Liver (tissue), 9 donors: Measurements from ENCODE around the gene NTM. TPM values are rescaled to one million over a fixed set of nuclear protein-coding genes. Genes with fewer than 3 reads are reported as not detected.

Experiments
- DNase-seq: peaks from one replicate; pipeline ENCODE4 v3.0.0-alpha.2; 2017; ENCODE audit warnings: low spot score
- H3K27ac ChIP-seq, 2 donors: one replicate each; pipeline ENCODE4 v1.7.0; 2013; ENCODE audit warnings: inconsistent platforms in 2 of 2, low read length in 2 of 2, control low read depth in 1 of 2, low read depth in 1 of 2, mild to moderate bottlenecking in 1 of 2
- H3K27me3 ChIP-seq, 4 donors: one replicate each; pipeline versions ENCODE4 v1.6.1 to v1.7.0; 2013; ENCODE audit warnings: low read length in 3 of 4, inconsistent platforms in 1 of 4, mild to moderate bottlenecking in 1 of 4, moderate library complexity in 1 of 4; ENCODE audit not compliant: control insufficient read depth in 4 of 4, insufficient read depth in 4 of 4
- H3K36me3 ChIP-seq, 4 donors: one replicate each; pipeline versions ENCODE4 v1.6.1 to v1.7.0; 2013; ENCODE audit warnings: low read length in 3 of 4, mild to moderate bottlenecking in 3 of 4, low read depth in 1 of 4, moderate library complexity in 1 of 4; ENCODE audit not compliant: control insufficient read depth in 4 of 4, insufficient read depth in 3 of 4
- H3K4me1 ChIP-seq, 4 donors: one replicate each; pipeline versions ENCODE4 v1.6.1 to v1.7.0; 2013; ENCODE audit warnings: low read length in 3 of 4, mild to moderate bottlenecking in 3 of 4, moderate library complexity in 1 of 4; ENCODE audit not compliant: control insufficient read depth in 4 of 4, insufficient read depth in 4 of 4
- H3K4me3 ChIP-seq, 3 donors: one replicate each; pipeline versions ENCODE4 v1.6.1 to v1.7.0; 2013; ENCODE audit warnings: low read length in 3 of 3, control low read depth in 1 of 3, low read depth in 1 of 3, mild to moderate bottlenecking in 1 of 3
- H3K9ac ChIP-seq, 2 donors: one replicate each; pipeline ENCODE4 v1.7.0; 2013; ENCODE audit warnings: low read length in 2 of 2, mild to moderate bottlenecking in 2 of 2, moderate library complexity in 2 of 2, control low read depth in 1 of 2, low read depth in 1 of 2
- H3K9me3 ChIP-seq, 4 donors: one replicate each; pipeline versions ENCODE4 v1.6.1 to v1.7.0; 2013; ENCODE audit warnings: low read length in 3 of 4; ENCODE audit not compliant: control insufficient read depth in 4 of 4
- ATF3 ChIP-seq: IDR thresholded peaks from 2 replicates; pipeline ENCODE4 v1.6.1; 2016; ENCODE audit warnings: antibody characterized with exemption
- CTCF ChIP-seq: fragments of 150-350 bp; IDR thresholded peaks from 2 replicates; pipeline ENCODE4 v1.5.1; 2017; ENCODE audit warnings: improper control_type of control experiment, low read depth, low read length; ENCODE audit not compliant: missing input control
- FOXA1 ChIP-seq: IDR thresholded peaks from 2 replicates; pipeline ENCODE4 v1.6.1; 2016; ENCODE audit warnings: antibody characterized with exemption
- FOXA2 ChIP-seq: IDR thresholded peaks from 2 replicates; pipeline ENCODE4 v1.6.1; 2016; ENCODE audit warnings: antibody characterized with exemption
- HNF4A ChIP-seq, 2 donors: conservative IDR thresholded peaks; 2 replicates each; pipeline ENCODE4 v1.6.1; 2016; ENCODE audit warnings: antibody characterized with exemption in 2 of 2, mild to moderate bottlenecking in 2 of 2
- HNF4G ChIP-seq: IDR thresholded peaks from 2 replicates; pipeline ENCODE4 v1.6.1; 2016; ENCODE audit warnings: antibody characterized with exemption
- JUND ChIP-seq, 2 donors: IDR thresholded peaks; 2 replicates each; pipeline ENCODE4 v1.6.1; 2016; ENCODE audit warnings: antibody characterized with exemption in 2 of 2
- MAX ChIP-seq: IDR thresholded peaks from 2 replicates; pipeline ENCODE4 v1.6.1; 2016; ENCODE audit warnings: antibody characterized with exemption
- NR2F2 ChIP-seq: IDR thresholded peaks from 2 replicates; pipeline ENCODE4 v1.6.1; 2016; ENCODE audit warnings: antibody characterized with exemption
- RXRA ChIP-seq, 2 donors: IDR thresholded peaks; 2 replicates each; pipeline ENCODE4 v1.6.1; 2017 to 2018; ENCODE audit warnings: antibody characterized with exemption in 2 of 2, mild to moderate bottlenecking in 1 of 2
- SP1 ChIP-seq: IDR thresholded peaks from 2 replicates; pipeline ENCODE4 v1.6.1; 2018; ENCODE audit warnings: antibody characterized with exemption, mild to moderate bottlenecking
- TAF1 ChIP-seq: conservative IDR thresholded peaks from 2 replicates; pipeline ENCODE4 v1.6.1; 2016; ENCODE audit warnings: antibody characterized with exemption, mild to moderate bottlenecking
- YY1 ChIP-seq: IDR thresholded peaks from 2 replicates; pipeline ENCODE4 v1.6.1; 2016; ENCODE audit warnings: antibody characterized with exemption, mild to moderate bottlenecking
- ZBTB33 ChIP-seq: IDR thresholded peaks from 2 replicates; pipeline ENCODE4 v1.6.1; 2016; ENCODE audit warnings: antibody characterized with exemption
- WGBS: extraction: QIAGEN DNeasy Blood & Tissue Kit; methylation state at CpG from one replicate; pipeline ENCODE4 v1.1.7; 2013; 5-methylcytosine and 5-hydroxymethylcytosine counted together
- polyA plus RNA-seq, 2 donors: library from polyadenylated mRNA; stranded (reverse) in 1 of 2; unstranded in 1 of 2; fragments of 200-250 nt in 1 of 2; fragments of >200 nt in 1 of 2; fragmentation: Nextera tagmentation in 1 of 2; extraction: Ambion mirVana in 1 of 2; gene quantifications; one replicate each; pipeline versions ENCODE4 v1.2.1 to v1.2.3, GENCODE V29; 2013 to 2015
- total RNA-seq, 2 donors: library from RNA; depleted of rRNA; stranded (reverse); fragments of >200 nt; gene quantifications; one replicate each; pipeline ENCODE4 v1.2.3, GENCODE V29; 2014
- donor health status: healthy.
- donor health status: healthy.
- donor health status: healthy.
- donor health status: healthy.
- donor health status: healthy.

The NTM gene
- total and polyA plus RNA-seq, 4 donors, result 0.08 to 1.1 (median 0.08) TPM; not detected in 1

GRCh38 chr11:132187386-132187785 lies 817.0 kb downstream of the NTM start:
- Histone ChIP-seq H3K4me1 (no peaks in the 10 kb centered on the region), H3K27me3 (peaks cover 0 to 8% (median 0%) of the 10 kb centered on the region in 4 donors)
- TF ChIP-seq ATF3, result no peak

GRCh38 chr11:132187814-132188213 lies 817.4 kb downstream of the NTM start:
- 80% methylated on average over 4 of the region's 4 CpGs for WGBS
- no peak for TF ChIP-seq ZBTB33
- TF ChIP-seq HNF4G, result no peak
- TF ChIP-seq SP1, result no peak
- TF ChIP-seq RXRA (IDR thresholded peaks at IDR 0.05), result no peak
- no peak for TF ChIP-seq NR2F2

More at GRCh38 chr11:132187386-132187785, 817.0 kb downstream of the NTM start:
- Histone ChIP-seq H3K36me3 (no peaks in the 10 kb centered on the region), H3K27ac (no peak overlapping the region), H3K4me3 (no peak overlapping the region), H3K9ac (no peak overlapping the region), H3K9me3 (no peaks in the 10 kb centered on the region)
- WGBS, result 83% methylated on average over 4 of the region's 4 CpGs
- no peak for DNase-seq

GRCh38 chr11:132196928-132197327 lies 826.5 kb downstream of the NTM start:
- Histone ChIP-seq H3K36me3 (no peaks in the 10 kb centered on the region), H3K27ac (no peak overlapping the region), H3K4me1 (no peaks in the 10 kb centered on the region), H3K9me3 (no peaks in the 10 kb centered on the region), H3K9ac (no peak overlapping the region), H3K4me3 (no peak overlapping the region), H3K27me3 (peaks cover 0 to 2% (median 0%) of the 10 kb centered on the region in 4 donors)
- whole genome bisulfite sequencing, result 82% methylated on average over 1 of the region's 1 CpG
- DNase-seq, result no peak
- TF ChIP-seq YY1, result no peak
- no peak for TF ChIP-seq MAX
- TF ChIP-seq CTCF, result no peak
- TF ChIP-seq ATF3, result no peak
- no peak for TF ChIP-seq HNF4G
- TF ChIP-seq RXRA (IDR thresholded peaks at IDR 0.05), result no peak
- no peak for TF ChIP-seq JUND (IDR thresholded peaks at IDR 0.05)
- TF ChIP-seq TAF1, result no peak
- no peak for TF ChIP-seq FOXA1
- no peak for TF ChIP-seq FOXA2
- no peak for TF ChIP-seq ZBTB33
- TF ChIP-seq HNF4A (conservative IDR thresholded peaks at IDR 0.05), result no peak

More at GRCh38 chr11:132187814-132188213, 817.4 kb downstream of the NTM start:
- Histone ChIP-seq H3K27me3 (peaks cover 0 to 8% (median 0%) of the 10 kb centered on the region in 4 donors), H3K36me3 (no peaks in the 10 kb centered on the region), H3K27ac (no peak overlapping the region), H3K9ac (no peak overlapping the region), H3K9me3 (no peaks in the 10 kb centered on the region), H3K4me3 (no peak overlapping the region), H3K4me1 (no peaks in the 10 kb centered on the region)
- DNase-seq, result no peak
